ENCODE measurements around the gene ZKSCAN3.
A peak's percentile ranks its signal among the peaks of the same experiment; 100 is the strongest.
"Not testable (repeated sequence)": the region's sequence is repeated elsewhere in the genome, so short reads cannot be mapped to it uniquely, and the experiment has no call there.

The ZKSCAN3 gene

GRCh38 chr6:28349892-28350737, at the start of gene ZKSCAN3:
TSS of gene ZKSCAN3 (plus strand) at chr6:28349947. CDS start at chr6:28359587, 9,640 bp downstream.
- H3K27me3 Mint-ChIP-seq = peaks cover 19% of the 10 kb centered on the region
- ATAC-seq (replicated peaks; ENCODE audit: extremely low read depth, poor library complexity, severe bottlenecking) (peak; percentile 98), DNase-seq (ENCODE audit: low spot score in 2 of 2) (peak; percentile 59)
- H3K27ac Mint-ChIP-seq (ENCODE audit: low read depth) = peak within 1 kb of the TSS; percentile 97
- peaks cover 34% of the 10 kb centered on the region for H3K4me1 Mint-ChIP-seq
- peaks cover 6% of the 10 kb centered on the region for H3K36me3 Mint-ChIP-seq (ENCODE audit: insufficient read depth)
- peak within 1 kb of the TSS; percentile 99 for H3K4me3 Mint-ChIP-seq
- no peaks in the 10 kb centered on the region for H3K9me3 Mint-ChIP-seq

- ATAC-seq (replicated peaks; ENCODE audit: extremely low read depth, poor library complexity, severe bottlenecking) = peak; percentile 56
- Mint-ChIP-seq H3K9me3 (no peaks in the 10 kb centered on the region), H3K27ac (ENCODE audit: low read depth) (no peak overlapping the region), H3K4me3 (peak overlapping the region; percentile 3), H3K36me3 (ENCODE audit: insufficient read depth) (no peaks in the 10 kb centered on the region), H3K27me3 (no peaks in the 10 kb centered on the region), H3K4me1 (peaks cover 16% of the 10 kb centered on the region)
- no peak for DNase-seq (ENCODE audit: low spot score in 2 of 2)
Observed at GRCh38 chr6:28303570-28303969, 46.2 kb upstream of the ZKSCAN3 start.

GRCh38 chr6:28306363-28306762, 43.4 kb upstream of the ZKSCAN3 start:
- H3K9me3 Mint-ChIP-seq; H3K4me3 Mint-ChIP-seq; DNase-seq (ENCODE audit: low spot score in 2 of 2); H3K27ac Mint-ChIP-seq (ENCODE audit: low read depth); ATAC-seq (replicated peaks; ENCODE audit: extremely low read depth, poor library complexity, severe bottlenecking); H3K36me3 Mint-ChIP-seq (ENCODE audit: insufficient read depth): not testable (repeated sequence)
- Mint-ChIP-seq H3K27me3 (peaks cover 22% of the 10 kb centered on the region), H3K4me1 (peaks cover 16% of the 10 kb centered on the region)

GRCh38 chr6:28311139-28311823, 38.5 kb upstream of the ZKSCAN3 start:
- ATAC-seq (replicated peaks; ENCODE audit: extremely low read depth, poor library complexity, severe bottlenecking) (no peak), DNase-seq (ENCODE audit: low spot score in 2 of 2) (no peak)
- Mint-ChIP-seq H3K4me1 (no peaks in the 10 kb centered on the region), H3K4me3 (no peak overlapping the region), H3K27ac (ENCODE audit: low read depth) (no peak overlapping the region), H3K9me3 (no peaks in the 10 kb centered on the region), H3K27me3 (peaks cover 58% of the 10 kb centered on the region), H3K36me3 (ENCODE audit: insufficient read depth) (no peaks in the 10 kb centered on the region)

GRCh38 chr6:28312939-28313338, 36.8 kb upstream of the ZKSCAN3 start:
- no peak overlapping the region for H3K4me3 Mint-ChIP-seq
- ATAC-seq (replicated peaks; ENCODE audit: extremely low read depth, poor library complexity, severe bottlenecking) (no peak), DNase-seq (ENCODE audit: low spot score in 2 of 2) (no peak)
- peaks cover 74% of the 10 kb centered on the region for H3K27me3 Mint-ChIP-seq
- no peak overlapping the region for H3K27ac Mint-ChIP-seq (ENCODE audit: low read depth)
- no peaks in the 10 kb centered on the region for H3K4me1 Mint-ChIP-seq
- no peaks in the 10 kb centered on the region for H3K9me3 Mint-ChIP-seq
- H3K36me3 Mint-ChIP-seq (ENCODE audit: insufficient read depth) = no peaks in the 10 kb centered on the region

- ATAC-seq (replicated peaks; ENCODE audit: extremely low read depth, poor library complexity, severe bottlenecking) = no peak
- no peaks in the 10 kb centered on the region for H3K4me1 Mint-ChIP-seq
- no peaks in the 10 kb centered on the region for H3K9me3 Mint-ChIP-seq
- no peak for DNase-seq (ENCODE audit: low spot score in 2 of 2)
- H3K4me3 Mint-ChIP-seq = no peak overlapping the region
- H3K27ac Mint-ChIP-seq (ENCODE audit: low read depth) = no peak overlapping the region
- peaks cover 61% of the 10 kb centered on the region for H3K27me3 Mint-ChIP-seq
- no peaks in the 10 kb centered on the region for H3K36me3 Mint-ChIP-seq (ENCODE audit: insufficient read depth)
Observed at GRCh38 chr6:28315628-28316027, 34.1 kb upstream of the ZKSCAN3 start.

GRCh38 chr6:28317866-28318265, 31.9 kb upstream of the ZKSCAN3 start:
- not testable (repeated sequence) for ATAC-seq (replicated peaks; ENCODE audit: extremely low read depth, poor library complexity, severe bottlenecking); H3K4me1 Mint-ChIP-seq; H3K9me3 Mint-ChIP-seq; H3K36me3 Mint-ChIP-seq (ENCODE audit: insufficient read depth); H3K27ac Mint-ChIP-seq (ENCODE audit: low read depth); DNase-seq (ENCODE audit: low spot score in 2 of 2); H3K4me3 Mint-ChIP-seq
- H3K27me3 Mint-ChIP-seq = peaks cover 49% of the 10 kb centered on the region

GRCh38 chr6:28322661-28323060, 27.1 kb upstream of the ZKSCAN3 start:
- no peak for DNase-seq (ENCODE audit: low spot score in 2 of 2)
- no peaks in the 10 kb centered on the region for H3K36me3 Mint-ChIP-seq (ENCODE audit: insufficient read depth)
- H3K4me1 Mint-ChIP-seq = no peaks in the 10 kb centered on the region
- no peak overlapping the region for H3K27ac Mint-ChIP-seq (ENCODE audit: low read depth)
- no peak for ATAC-seq (replicated peaks; ENCODE audit: extremely low read depth, poor library complexity, severe bottlenecking)
- peaks cover 13% of the 10 kb centered on the region for H3K9me3 Mint-ChIP-seq
- H3K4me3 Mint-ChIP-seq = no peak overlapping the region
- peaks cover 20% of the 10 kb centered on the region for H3K27me3 Mint-ChIP-seq

GRCh38 chr6:28323813-28324424, 25.8 kb upstream of the ZKSCAN3 start:
- H3K4me3 Mint-ChIP-seq = no peak overlapping the region
- H3K36me3 Mint-ChIP-seq (ENCODE audit: insufficient read depth) = no peaks in the 10 kb centered on the region
- DNase-seq (ENCODE audit: low spot score in 2 of 2) (no peak), ATAC-seq (replicated peaks; ENCODE audit: extremely low read depth, poor library complexity, severe bottlenecking) (no peak)
- peaks cover 18% of the 10 kb centered on the region for H3K9me3 Mint-ChIP-seq
- no peaks in the 10 kb centered on the region for H3K4me1 Mint-ChIP-seq
- peaks cover 16% of the 10 kb centered on the region for H3K27me3 Mint-ChIP-seq
- no peak overlapping the region for H3K27ac Mint-ChIP-seq (ENCODE audit: low read depth)

GRCh38 chr6:28326371-28326948, 23.3 kb upstream of the ZKSCAN3 start:
- Mint-ChIP-seq H3K27me3 (peaks cover 16% of the 10 kb centered on the region), H3K9me3 (peaks cover 20% of the 10 kb centered on the region), H3K4me3 (no peak overlapping the region), H3K27ac (ENCODE audit: low read depth) (no peak overlapping the region), H3K4me1 (no peaks in the 10 kb centered on the region), H3K36me3 (ENCODE audit: insufficient read depth) (no peaks in the 10 kb centered on the region)
- ATAC-seq (replicated peaks; ENCODE audit: extremely low read depth, poor library complexity, severe bottlenecking) = no peak
- DNase-seq (ENCODE audit: low spot score in 2 of 2) = no peak

GRCh38 chr6:28330041-28330440, 19.7 kb upstream of the ZKSCAN3 start:
- ATAC-seq (replicated peaks; ENCODE audit: extremely low read depth, poor library complexity, severe bottlenecking) = no peak
- no peaks in the 10 kb centered on the region for H3K27me3 Mint-ChIP-seq
- H3K27ac Mint-ChIP-seq (ENCODE audit: low read depth) = no peak overlapping the region
- peaks cover 9% of the 10 kb centered on the region for H3K4me1 Mint-ChIP-seq
- H3K4me3 Mint-ChIP-seq = no peak overlapping the region
- no peaks in the 10 kb centered on the region for H3K36me3 Mint-ChIP-seq (ENCODE audit: insufficient read depth)
- DNase-seq (ENCODE audit: low spot score in 2 of 2) = no peak
- peaks cover 20% of the 10 kb centered on the region for H3K9me3 Mint-ChIP-seq

GRCh38 chr6:28333047-28333446, 16.7 kb upstream of the ZKSCAN3 start:
- Mint-ChIP-seq H3K27ac (ENCODE audit: low read depth) (no peak overlapping the region), H3K4me1 (peaks cover 11% of the 10 kb centered on the region), H3K27me3 (no peaks in the 10 kb centered on the region), H3K4me3 (no peak overlapping the region), H3K36me3 (ENCODE audit: insufficient read depth) (no peaks in the 10 kb centered on the region), H3K9me3 (peaks cover 4% of the 10 kb centered on the region)
- ATAC-seq (replicated peaks; ENCODE audit: extremely low read depth, poor library complexity, severe bottlenecking) (no peak), DNase-seq (ENCODE audit: low spot score in 2 of 2) (no peak)
